Cardiac septum (tissue), 1 donor: ENCODE data around the gene ENTPD8. TPM values are rescaled to one million over a fixed set of nuclear protein-coding genes. Genes with fewer than 3 reads are reported as not detected.
"Not testable (repeated sequence)": the region's sequence is repeated elsewhere in the genome, so short reads cannot be mapped to it uniquely, and the experiment has no call there.

ENCODE experiments used
- DNase-seq: peaks from one replicate; pipeline ENCODE4 v3.0.0-alpha.2; 2020; ENCODE audit warnings: low spot score
- intact Hi-C: fragments of 100-400 bp; cut with DNase I; formaldehyde crosslinking; loops from one replicate; pipeline ENCODE4 v1.14.0; 2022
- microRNA-seq: library from miRNA; unstranded; fragments of <30 nt; microRNA quantifications from one replicate; pipeline ENCODE4 v1.2.0, GENCODE V29; 2020
- total RNA-seq: library from RNA; stranded (reverse); fragmentation: NEBNext Ultra II Directional; extraction: Animal tissue kit (Norgen Biotek cat#: 25700); gene quantifications from one replicate; pipeline ENCODE4 v1.2.1, GENCODE V29; 2021
- donor health status: DM: no; HTN: no; CAD: no.

Gene ENTPD8
- total RNA-seq, 1 donor from 2014 or later = not detected

- DNase-seq = no peak
- intact Hi-C loops = no loop called here
These were observed 53.1 kb downstream of the ENTPD8 start for GRCh38 chr9:137387891-137388560.

GRCh38 chr9:137387114-137387890, 53.9 kb downstream of the ENTPD8 start:
- DNase-seq = no peak
- intact Hi-C loops = no loop called here

- DNase-seq, intact Hi-C loops: not testable (repeated sequence)
These were observed 54.5 kb downstream of the ENTPD8 start for GRCh38 chr9:137386507-137387113.

DNA sequence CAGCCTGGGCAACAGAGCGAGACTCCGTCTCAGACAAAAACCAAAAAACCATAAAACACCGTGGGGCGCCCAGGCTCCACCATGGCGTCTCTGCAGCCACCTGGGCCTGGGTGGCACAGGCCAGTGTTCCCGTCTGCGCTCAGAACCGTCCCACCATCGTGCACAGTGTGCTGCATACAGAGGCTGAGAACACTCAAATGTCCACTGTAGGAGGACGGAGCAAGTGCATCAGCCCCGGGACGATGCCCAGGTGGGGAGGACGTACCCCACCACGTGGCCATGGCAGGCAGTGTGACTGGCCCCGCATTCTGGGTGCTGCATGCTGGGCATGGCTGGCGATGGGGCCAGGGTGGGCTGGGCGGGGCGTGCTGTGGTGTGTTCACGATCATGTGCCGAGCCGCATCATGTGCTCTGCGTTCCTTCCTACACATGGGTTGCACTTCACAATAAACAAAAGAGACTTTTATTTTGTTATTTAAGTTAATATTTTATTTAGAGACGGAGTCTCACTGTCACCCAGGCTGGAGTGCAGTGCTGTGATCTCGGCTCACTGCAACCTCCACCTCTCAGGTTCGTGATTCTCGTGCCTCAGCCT, 56.0 kb downstream of the ENTPD8 start:
- DNase-seq = no peak
- intact Hi-C loops = no loop called here

Small RNA genes lying within 50 kb of the gene (microRNA-seq; reads per million reads assigned to microRNA genes)
- not detected for gene MIR7114

Other genes starting within 250 kb of the ENTPD8 start
- 13.5 TPM for gene TPRN, start 240.6 kb downstream of the ENTPD8 start, total RNA-seq
- 40.6 TPM for gene TMEM203, start 235.7 kb downstream of the ENTPD8 start, total RNA-seq
- 8.0 TPM for gene NDOR1, start 235.7 kb downstream of the ENTPD8 start, total RNA-seq
- gene RNF208, start 219.1 kb downstream of the ENTPD8 start, total RNA-seq = 22.2 TPM
- not detected for gene CYSRT1, start 216.2 kb downstream of the ENTPD8 start, total RNA-seq
- not detected for gene RNF224, start 213.9 kb downstream of the ENTPD8 start, total RNA-seq
- not detected for gene SLC34A3, start 210.5 kb downstream of the ENTPD8 start, total RNA-seq
- gene TUBB4B, start 200.1 kb downstream of the ENTPD8 start, total RNA-seq = 304 TPM
- gene STPG3, start 190.1 kb downstream of the ENTPD8 start, total RNA-seq = not detected
- 37.2 TPM for gene NELFB, start 186.0 kb downstream of the ENTPD8 start, total RNA-seq
- 13.9 TPM for gene TOR4A, start 163.6 kb downstream of the ENTPD8 start, total RNA-seq
- 11.7 TPM for gene NRARP, start 139.1 kb downstream of the ENTPD8 start, total RNA-seq
- gene EXD3, start 18.2 kb downstream of the ENTPD8 start, total RNA-seq = 11.3 TPM
- 3.3 TPM for gene NOXA1, start 18.0 kb downstream of the ENTPD8 start, total RNA-seq
- 12.2 TPM for gene NSMF, start 18.0 kb upstream of the ENTPD8 start, total RNA-seq
- 8.1 TPM for gene PNPLA7, start 109.0 kb upstream of the ENTPD8 start, total RNA-seq
- gene MRPL41, start 110.5 kb upstream of the ENTPD8 start, total RNA-seq = 184 TPM
- gene DPH7, start 137.6 kb upstream of the ENTPD8 start, total RNA-seq = 21.2 TPM
- 11.2 TPM for gene ZMYND19, start 149.2 kb upstream of the ENTPD8 start, total RNA-seq
- gene ARRDC1, start 164.3 kb upstream of the ENTPD8 start, total RNA-seq = 21.1 TPM
- 39.8 TPM for gene EHMT1, start 177.6 kb upstream of the ENTPD8 start, total RNA-seq